Stimulated activated CD4-positive, alpha-beta T cell treated with anti-CD3 and anti-CD28 coated beads, Interleukin-1b, Interleukin-23, amount 100 ng/mL, for 4 hours (primary cell): ENCODE results near the gene KRT6B.

Experiments
- DNase-seq, 2 donors: peaks; one replicate each; pipeline ENCODE4 v3.0.0-alpha.2; 2020; ENCODE audit warnings: low read depth in 2 of 2

The KRT6B gene

GRCh38 chr12:52436000-52436827 is 15.7 kb downstream of the KRT6B start:
- DNase-seq: no peak

DNA sequence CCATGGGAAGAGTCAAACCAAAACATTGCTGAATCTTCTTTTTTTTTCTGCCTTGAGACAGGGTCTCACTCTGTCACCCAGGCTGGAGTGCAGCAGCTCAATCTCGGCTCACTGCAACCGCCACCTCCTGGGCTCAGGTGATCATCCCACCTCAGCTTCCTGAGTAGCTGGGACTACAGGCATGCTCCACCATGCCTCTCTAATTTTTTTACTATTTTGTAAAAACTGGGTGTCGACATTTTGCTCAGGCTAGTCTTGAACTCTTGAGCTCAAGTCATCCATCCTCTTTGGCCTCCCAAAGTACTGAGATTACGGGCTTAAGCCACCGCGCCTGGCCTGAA is 16.3 kb downstream of the KRT6B start:
- no peak for DNase-seq

- DNase-seq: no peak
Observed at GRCh38 chr12:52434760-52435530, 17.0 kb downstream of the KRT6B start.

GRCh38 chr12:52434081-52434733 is 17.7 kb downstream of the KRT6B start, which contains the start of gene KRT75:
Gene KRT75, minus strand, starts transcription at chr12:52434371. Its CDS starts 67 bp downstream, at chr12:52434304.
- no peak for DNase-seq

DNA sequence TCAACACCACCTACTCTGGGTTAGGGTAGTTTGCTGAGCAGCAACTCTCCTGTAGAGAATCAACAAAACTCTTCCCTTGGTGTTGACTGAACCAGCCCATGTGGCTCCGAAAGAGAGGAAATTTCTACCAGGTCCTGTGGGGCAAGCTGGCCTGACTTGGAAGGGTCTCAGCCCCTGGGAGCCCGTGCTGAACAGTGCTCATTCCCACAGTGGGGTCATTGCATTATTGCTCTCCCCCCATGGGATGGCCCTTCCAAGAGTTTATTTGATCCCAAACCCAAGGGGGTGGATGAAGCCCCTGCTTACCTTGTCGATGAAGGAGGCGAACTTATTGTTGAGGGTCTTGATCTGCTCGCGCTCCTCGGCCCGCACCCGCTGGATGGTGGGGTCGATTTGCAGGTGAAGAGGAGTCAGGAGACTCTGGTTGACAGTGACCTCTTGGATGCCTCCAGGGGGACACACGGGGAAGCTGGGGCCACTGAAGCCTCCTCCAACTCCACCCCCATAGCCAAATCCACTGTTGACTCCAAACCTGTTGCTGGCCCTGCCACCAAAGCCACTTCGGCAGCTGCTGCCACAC is 18.4 kb downstream of the KRT6B start:
- DNase-seq: no peak

- DNase-seq: no peak
Observed at GRCh38 chr12:52432559-52433207, 19.3 kb downstream of the KRT6B start.

DNA sequence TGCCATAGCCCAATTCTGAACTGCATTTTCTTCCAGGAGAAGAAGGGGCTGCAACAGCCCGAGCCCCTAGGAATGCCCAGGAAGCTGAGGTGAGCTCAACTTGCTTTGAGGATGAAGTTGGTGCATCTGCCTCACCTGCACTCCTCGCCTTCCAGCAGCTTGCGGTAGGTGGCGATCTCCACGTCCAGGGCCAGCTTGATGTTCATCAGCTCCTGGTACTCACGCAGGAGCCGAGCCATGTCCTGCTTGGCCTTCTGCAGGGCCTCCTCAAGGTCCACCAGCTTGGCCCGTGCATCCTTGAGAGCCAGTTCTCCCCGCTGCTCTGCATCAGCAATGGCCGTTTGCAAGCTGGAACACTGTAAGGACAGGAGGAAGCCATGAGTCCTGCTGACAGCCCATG is 23.8 kb downstream of the KRT6B start:
- DNase-seq: no peak

DNA sequence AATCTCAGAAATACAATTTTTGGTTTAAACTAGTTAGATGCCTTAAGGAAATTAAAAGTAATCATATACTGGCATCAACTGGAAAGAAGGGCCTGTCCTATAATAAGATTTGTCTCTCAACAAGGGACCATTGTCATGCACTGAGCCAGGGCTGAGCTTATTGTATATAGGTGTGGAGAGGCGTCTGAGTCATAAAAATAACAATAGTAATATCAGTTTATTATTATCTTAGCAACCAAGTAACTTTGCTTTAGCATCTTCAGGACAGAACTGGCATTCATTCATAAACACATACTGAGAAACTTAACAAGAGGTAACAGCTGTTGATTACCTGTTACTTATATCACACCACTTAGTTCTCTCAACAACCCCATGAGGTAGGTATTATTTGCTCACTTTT is 24.9 kb downstream of the KRT6B start:
- DNase-seq: no peak

- no peak for DNase-seq
Observed at GRCh38 chr12:52426034-52426433, 25.9 kb downstream of the KRT6B start.

GRCh38 chr12:52425466-52425865 is 26.5 kb downstream of the KRT6B start:
- DNase-seq: no peak

DNA sequence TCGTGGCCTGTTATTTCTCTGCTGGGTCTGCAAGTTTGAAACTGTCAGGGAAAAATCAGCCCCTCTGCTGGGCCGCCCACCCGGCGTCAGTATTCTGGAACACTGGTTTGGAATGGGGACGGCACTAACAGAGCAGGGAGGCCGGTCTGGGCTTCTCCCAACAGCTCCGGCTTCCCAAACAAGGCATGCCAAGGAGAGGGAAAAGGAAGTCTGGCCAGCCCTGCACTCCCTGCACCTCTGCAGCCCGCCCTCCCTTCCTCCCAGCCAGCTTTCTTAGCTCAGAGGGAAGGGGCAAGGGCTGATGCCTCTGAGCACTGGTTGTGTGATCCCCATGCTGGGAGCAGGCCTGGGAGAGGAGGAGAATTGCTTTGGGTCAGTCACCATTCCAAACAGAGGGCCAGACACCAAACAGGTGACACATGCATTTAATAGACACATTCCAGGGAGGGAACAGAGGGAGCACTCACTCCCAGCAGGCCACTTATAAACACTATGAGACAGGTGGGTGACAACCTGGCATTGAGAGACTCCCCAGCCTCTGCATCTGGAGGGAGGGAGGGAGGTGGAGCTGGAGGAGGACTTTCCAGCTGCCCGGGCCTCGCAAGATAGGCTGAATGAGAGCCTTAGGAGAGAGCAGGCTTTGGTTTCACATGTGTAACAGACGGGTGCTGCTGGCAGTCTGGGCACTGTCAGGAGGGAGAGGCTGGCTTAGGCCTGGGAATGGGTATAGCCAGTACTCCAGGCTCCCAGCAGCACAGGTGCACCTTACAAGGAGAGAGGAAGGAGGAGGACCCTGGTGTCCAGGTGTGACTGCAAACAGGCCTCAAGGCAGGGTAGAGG is 28.1 kb downstream of the KRT6B start:
- DNase-seq: no peak

DNA sequence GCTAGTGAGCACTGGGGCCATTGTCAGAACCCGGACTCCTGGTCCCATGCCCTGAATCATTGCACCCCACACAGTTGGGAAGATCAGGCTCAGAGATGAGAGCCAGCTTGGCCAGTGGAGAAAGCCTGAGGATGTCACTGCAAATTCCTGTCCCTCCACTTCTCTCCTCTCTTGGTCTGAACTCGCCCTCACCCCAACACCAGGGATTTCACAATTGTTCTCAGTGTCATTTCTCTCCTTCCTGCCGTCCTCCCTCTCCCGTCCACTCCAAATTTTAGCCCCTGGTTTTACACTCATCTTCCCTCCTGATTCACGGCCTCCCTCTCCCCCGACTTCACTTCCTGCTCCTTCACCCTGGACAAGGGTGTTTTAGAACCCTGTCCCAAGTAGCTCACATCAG is 28.9 kb downstream of the KRT6B start:
- DNase-seq: no peak

- DNase-seq: no peak
Observed at GRCh38 chr12:52419656-52420055, 32.3 kb downstream of the KRT6B start.

DNA sequence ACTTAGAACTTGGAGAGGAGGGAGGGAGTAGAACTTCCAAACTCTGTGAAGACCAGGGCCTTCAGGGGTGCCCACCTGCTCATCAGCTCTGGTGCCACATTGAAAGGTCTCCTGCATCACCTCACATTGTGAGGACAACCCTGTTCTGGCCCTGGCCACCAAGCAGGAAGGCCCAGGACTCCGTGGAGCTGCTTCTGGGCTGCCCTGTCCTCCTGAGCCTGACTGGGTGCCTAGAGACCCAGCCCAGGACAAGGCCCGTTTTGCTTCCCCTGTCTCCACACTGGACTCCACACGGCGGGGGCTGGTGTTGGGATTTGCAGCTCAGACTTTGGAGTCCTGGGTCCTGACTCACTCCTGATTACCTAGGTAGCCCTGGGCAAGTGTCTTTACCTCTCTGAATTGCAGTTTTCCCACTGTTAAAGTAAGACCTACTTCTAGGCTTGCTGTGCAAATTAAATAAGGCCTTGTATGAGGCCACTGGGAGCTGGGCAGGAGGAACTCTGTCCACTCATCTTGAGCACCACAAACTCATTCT is 33.3 kb downstream of the KRT6B start:
- no peak for DNase-seq

DNA sequence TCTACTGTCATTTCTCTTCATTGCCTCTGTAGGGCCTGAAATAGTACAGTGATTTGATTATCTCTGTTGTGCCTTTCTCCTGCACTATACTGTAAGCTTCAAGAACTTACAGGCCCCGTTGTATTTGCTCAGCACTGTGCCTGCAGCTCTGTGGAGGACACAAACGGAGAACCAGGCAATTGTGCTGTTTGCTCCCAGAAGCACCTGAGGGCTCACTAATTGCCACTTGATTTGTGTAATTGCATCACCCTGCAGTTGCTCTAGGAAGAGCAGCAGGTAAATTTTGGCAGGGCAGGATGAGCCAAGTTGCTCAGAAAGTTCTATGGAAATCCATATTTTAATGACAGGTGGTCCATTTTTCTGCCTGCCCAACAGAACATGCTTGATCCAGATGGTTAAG is 34.2 kb downstream of the KRT6B start:
- DNase-seq: no peak

DNA sequence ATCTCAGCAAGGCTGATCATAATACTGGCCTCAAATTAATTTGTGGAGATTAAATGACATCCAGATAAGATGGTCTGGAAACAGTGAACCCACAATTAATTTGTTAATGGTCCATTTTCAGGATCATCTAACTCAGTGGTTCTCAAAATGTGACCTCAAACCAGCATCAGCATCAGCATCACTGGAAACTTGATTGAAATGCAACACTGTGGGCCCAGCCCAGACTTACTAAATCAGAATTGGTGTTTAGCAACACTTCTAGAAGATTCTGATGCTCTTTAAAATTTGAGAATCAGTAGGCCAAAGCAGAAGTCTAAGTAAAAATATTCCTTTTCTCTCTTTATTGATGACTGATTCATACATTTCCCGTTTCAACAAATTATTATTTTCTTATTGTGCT is 35.2 kb downstream of the KRT6B start:
- DNase-seq: no peak

GRCh38 chr12:52415870-52416750 is 35.8 kb downstream of the KRT6B start:
- no peak for DNase-seq

DNA sequence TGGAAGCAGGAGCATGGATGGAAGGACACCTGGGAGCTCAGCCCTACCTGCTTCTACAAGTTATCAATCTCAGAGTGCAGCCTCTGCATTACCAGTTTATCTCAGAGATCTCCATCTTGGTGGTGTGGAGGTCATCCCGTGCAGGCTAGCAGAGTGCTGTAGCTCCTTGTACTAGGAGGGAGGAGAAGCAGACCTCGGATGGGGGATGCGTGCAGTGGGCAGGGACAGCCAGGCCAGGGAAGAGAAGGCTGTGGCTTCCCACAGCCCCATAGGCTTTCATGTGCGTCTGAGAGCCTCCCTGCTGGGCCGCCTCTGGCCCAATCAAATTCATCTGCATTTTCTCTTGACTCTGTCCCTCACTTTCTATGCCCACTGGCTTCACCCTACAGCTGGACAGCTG is 37.0 kb downstream of the KRT6B start:
- DNase-seq: no peak

DNA sequence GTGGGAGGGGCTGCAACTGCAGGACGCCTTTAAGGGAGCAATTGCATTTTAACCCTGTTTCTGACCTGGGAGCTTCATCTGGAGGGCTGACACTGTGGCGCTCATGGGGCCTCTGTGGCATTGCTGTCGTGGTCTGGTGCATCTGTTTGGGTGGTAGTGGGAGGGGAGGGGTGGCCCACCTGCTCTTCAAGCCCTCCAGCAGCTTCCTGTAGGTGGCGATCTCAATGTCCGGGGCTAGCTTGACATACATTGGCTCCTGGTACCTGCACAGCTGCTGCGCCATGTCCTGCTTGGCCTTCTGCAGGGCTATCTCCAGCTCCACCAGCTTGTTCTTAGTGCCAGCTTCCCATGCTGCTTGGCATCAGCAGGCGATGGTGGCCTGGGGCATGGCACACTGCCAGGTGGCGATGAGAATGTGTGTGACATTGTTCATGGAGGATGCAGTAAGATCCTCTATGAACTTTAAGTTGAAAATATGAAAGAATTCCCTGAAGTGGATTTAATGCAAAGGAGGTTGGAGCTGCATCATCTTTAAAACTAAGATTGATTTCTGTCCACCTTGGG is 38.1 kb downstream of the KRT6B start:
- DNase-seq: no peak
